Fibroblast of lung (primary cell): ENCODE results near the gene BICRA. TPM values are rescaled to one million over a fixed set of nuclear protein-coding genes. Genes with fewer than 3 reads are reported as not detected.

Experiments used
- DNase-seq, 2 donors: peaks; one replicate each; pipeline versions ENCODE4 v3.0.0 to v3.0.0-alpha.2; 2010; ENCODE audit warnings: low read depth in 2 of 2
- H2AFZ ChIP-seq: 2 replicates; pipeline ENCODE4 v1.5.1; 2012; ENCODE audit warnings: low read length, control low read depth, inconsistent platforms
- H3K27ac ChIP-seq: 2 replicates; pipeline ENCODE4 v1.5.1; 2011; ENCODE audit warnings: low read length, control low read depth; ENCODE audit not compliant: insufficient read depth
- H3K27me3 ChIP-seq: 2 replicates; pipeline ENCODE4 v1.5.1; 2011; ENCODE audit warnings: mild to moderate bottlenecking, low read length; ENCODE audit not compliant: control insufficient read depth, insufficient read depth
- H3K36me3 ChIP-seq: 2 replicates; pipeline ENCODE4 v1.5.1; 2011; ENCODE audit warnings: low read length; ENCODE audit not compliant: control insufficient read depth, insufficient read depth
- H3K4me1 ChIP-seq: 2 replicates; pipeline ENCODE4 v1.5.1; 2011; ENCODE audit warnings: low read length; ENCODE audit not compliant: control insufficient read depth, insufficient read depth; ENCODE audit errors: extremely low read depth
- H3K4me2 ChIP-seq: 2 replicates; pipeline ENCODE4 v1.5.1; 2011; ENCODE audit warnings: low read length, control low read depth; ENCODE audit not compliant: insufficient read depth; ENCODE audit errors: extremely low read depth
- H3K4me3 ChIP-seq, 4 experiments: fragments of 200-600 bp in 1 of 4; sonication (generic) in 1 of 4; replicated peaks in 1 of 4; 2 replicates each; pipeline ENCODE4 v1.5.1; 2011 to 2016; ENCODE audit warnings: low read length in 4 of 4, low read depth in 3 of 4, mild to moderate bottlenecking in 3 of 4, control low read depth in 2 of 4, inconsistent platforms in 1 of 4, mixed read lengths in 1 of 4; ENCODE audit not compliant: insufficient read depth in 1 of 4; ENCODE audit errors: control extremely low read depth in 1 of 4
- H3K79me2 ChIP-seq: 2 replicates; pipeline ENCODE4 v1.5.1; 2012; ENCODE audit warnings: mild to moderate bottlenecking, low read length, inconsistent platforms; ENCODE audit not compliant: control insufficient read depth, insufficient read depth
- H3K9ac ChIP-seq: 2 replicates; pipeline ENCODE4 v1.5.1; 2011; ENCODE audit warnings: mild to moderate bottlenecking, low read length, control low read depth; ENCODE audit not compliant: insufficient read depth
- H3K9me3 ChIP-seq: 2 replicates; pipeline ENCODE4 v1.5.1; 2012; ENCODE audit warnings: low read depth, low read length; ENCODE audit not compliant: control insufficient read depth, insufficient read depth
- H4K20me1 ChIP-seq: 2 replicates; pipeline ENCODE4 v1.5.1; 2011; ENCODE audit warnings: low read length; ENCODE audit not compliant: control insufficient read depth, insufficient read depth; ENCODE audit errors: extremely low read depth
- CTCF ChIP-seq, 2 donors: IDR thresholded peaks in 1 of 2; conservative IDR thresholded peaks in 1 of 2; 1 replicate in 1 of 2; 2 replicates in 1 of 2; pipeline ENCODE4 v1.5.1; 2011 to 2012; ENCODE audit warnings: low read length in 2 of 2, control low read depth in 1 of 2, inconsistent platforms in 1 of 2, low read depth in 1 of 2, mild to moderate bottlenecking in 1 of 2
- EZH2 ChIP-seq: IDR thresholded peaks from 2 replicates; pipeline ENCODE4 v1.5.1; 2012; ENCODE audit warnings: low read length, control low read depth, mild to moderate bottlenecking; ENCODE audit errors: missing control alignments
- polyA plus RNA-seq, 2 donors: library from polyadenylated mRNA; depleted of rRNA in 1 of 2; stranded (reverse) in 1 of 2; unstranded in 1 of 2; fragments of >200 nt; gene quantifications; 2 replicates each; pipeline ENCODE4 v1.2.1, GENCODE V29; 2011 to 2012; ENCODE audit warnings: missing spikeins in 1 of 2
- total RNA-seq: library from RNA; depleted of rRNA; stranded (reverse); fragments of >200 nt; gene quantifications from 2 replicates; pipeline ENCODE4 v1.2.1, GENCODE V29; 2014

The BICRA gene
- total and polyA plus RNA-seq, 2 donors (not counting 1 experiment from before 2014, with no cell fraction given) = 0.44 to 3.8 TPM

- no peaks in the 10 kb centered on the region for H3K36me3 ChIP-seq
- H3K27ac ChIP-seq = peak overlapping the region; percentile 42
- no peak overlapping the region for H2AFZ ChIP-seq
- no peak overlapping the region for H3K9ac ChIP-seq
- H4K20me1 ChIP-seq = no peaks in the 10 kb centered on the region
- no peak for DNase-seq
- no peaks in the 10 kb centered on the region for H3K9me3 ChIP-seq
- no peaks in the 10 kb centered on the region for H3K79me2 ChIP-seq
- peaks cover 6% of the 10 kb centered on the region for H3K4me1 ChIP-seq
- H3K4me2 ChIP-seq = peak overlapping the region; percentile 5
- TF ChIP-seq EZH2 = no peak
- no peak for TF ChIP-seq CTCF (conservative IDR thresholded peaks at IDR 0.05 in 1 of 2, IDR thresholded peaks at IDR 0.05 in 1 of 2; ENCODE audit: low read depth in 1 of 2, low read length in 2 of 2)
- no peaks in the 10 kb centered on the region for H3K27me3 ChIP-seq
- H3K4me3 ChIP-seq = peak overlapping the region in 1 of 4 experiments; percentile 68
Observed at GRCh38 chr19:47601180-47601904, 7.6 kb upstream of the BICRA start.

- DNase-seq = no peak
Observed at GRCh38 chr19:47603706-47604565, 5.0 kb upstream of the BICRA start.

GRCh38 chr19:47607564-47608073 lies 1.3 kb upstream of the BICRA start:
- Histone ChIP-seq H4K20me1 (no peaks in the 10 kb centered on the region), H3K4me2 (peak overlapping the region; percentile 89), H3K27me3 (no peaks in the 10 kb centered on the region), H3K4me1 (no peaks in the 10 kb centered on the region), H3K9ac (peak overlapping the region; percentile 98), H3K79me2 (peaks cover 36% of the 10 kb centered on the region), H3K4me3 (peak overlapping the region; percentile 73 to 96 (median 93)), H2AFZ (no peak overlapping the region), H3K9me3 (no peaks in the 10 kb centered on the region), H3K27ac (peak overlapping the region; percentile 99), H3K36me3 (no peaks in the 10 kb centered on the region)
- TF ChIP-seq EZH2 = no peak
- no peak for TF ChIP-seq CTCF (conservative IDR thresholded peaks at IDR 0.05 in 1 of 2, IDR thresholded peaks at IDR 0.05 in 1 of 2; ENCODE audit: low read depth in 1 of 2, low read length in 2 of 2)
- DNase-seq = no peak

More at GRCh38 chr19:47603706-47604565, 5.0 kb upstream of the BICRA start:
- no peak overlapping the region for H3K4me2 ChIP-seq
- no peaks in the 10 kb centered on the region for H4K20me1 ChIP-seq
- H2AFZ ChIP-seq = no peak overlapping the region
- peaks cover 6% of the 10 kb centered on the region for H3K79me2 ChIP-seq
- no peak overlapping the region for H3K27ac ChIP-seq
- no peaks in the 10 kb centered on the region for H3K4me1 ChIP-seq
- no peak overlapping the region for H3K9ac ChIP-seq
- no peak overlapping the region for H3K4me3 ChIP-seq
- no peaks in the 10 kb centered on the region for H3K27me3 ChIP-seq
- H3K9me3 ChIP-seq = no peaks in the 10 kb centered on the region
- TF ChIP-seq EZH2 = no peak
- no peaks in the 10 kb centered on the region for H3K36me3 ChIP-seq
